ENCODE results near the gene LUZP1. TPM values are rescaled to one million over a fixed set of nuclear protein-coding genes. Genes with fewer than 3 reads are reported as not detected.

The LUZP1 gene
- total and polyA plus RNA-seq, 2 experiments from 2014 or later = 45.7 to 152 TPM

GRCh38 chr1:23044035-23044434, 124.6 kb downstream of the LUZP1 start:
- peaks cover 98% of the 10 kb centered on the region for H3K79me2 ChIP-seq (replicated peaks; ENCODE audit: insufficient read depth)
- no peaks in the 10 kb centered on the region for H3K27me3 ChIP-seq (ENCODE audit: insufficient read depth)
- Mint-ChIP-seq H3K36me3 (ENCODE audit: low read depth) (peaks cover 10% of the 10 kb centered on the region; the same call in 2 of the 3 replicates), H3K9me3 (no peaks in the 10 kb centered on the region), H3K4me3 (no peak overlapping the region), H3K27ac (no peak overlapping the region), H3K4me1 (peaks cover 26% of the 10 kb centered on the region), H3K27me3 (ENCODE audit: insufficient read depth, low read depth, poor library complexity) (no peaks in the 10 kb centered on the region)
- no peak overlapping the region for H2AFZ ChIP-seq
- no peak for ATAC-seq
- no peak overlapping the region for H3K27ac ChIP-seq (ENCODE audit: low read depth)
- H3K4me3 ChIP-seq = no peak overlapping the region
- TF ChIP-seq ZNF331 (CRISPR knock-in tag; IDR thresholded peaks at IDR 0.05; ENCODE audit: low read depth) (no peak), REST (IDR thresholded peaks at IDR 0.05; ENCODE audit: unreplicated experiment) (no peak), EZH2 (IDR thresholded peaks at IDR 0.05; ENCODE audit: low read depth, unreplicated experiment) (no peak), ZNF114 (CRISPR knock-in tag; IDR thresholded peaks at IDR 0.05) (no peak), STAT1 (IDR thresholded peaks at IDR 0.05; ENCODE audit: unreplicated experiment) (no peak), EZH2phosphoT487 (IDR thresholded peaks at IDR 0.05; ENCODE audit: unreplicated experiment) (no peak), ZNF462 (CRISPR knock-in tag; IDR thresholded peaks at IDR 0.05) (no peak), NANOG (IDR thresholded peaks at IDR 0.05; ENCODE audit: borderline replicate concordance) (no peak), CREB1 (CRISPR knock-in tag; IDR thresholded peaks at IDR 0.05; ENCODE audit: low read depth) (no peak), POLR2AphosphoS5 (IDR thresholded peaks at IDR 0.05; ENCODE audit: low read depth) (no peak), JUNB (IDR thresholded peaks at IDR 0.05; ENCODE audit: unreplicated experiment) (no peak)
- TF ChIP-seq, protein P1, sequence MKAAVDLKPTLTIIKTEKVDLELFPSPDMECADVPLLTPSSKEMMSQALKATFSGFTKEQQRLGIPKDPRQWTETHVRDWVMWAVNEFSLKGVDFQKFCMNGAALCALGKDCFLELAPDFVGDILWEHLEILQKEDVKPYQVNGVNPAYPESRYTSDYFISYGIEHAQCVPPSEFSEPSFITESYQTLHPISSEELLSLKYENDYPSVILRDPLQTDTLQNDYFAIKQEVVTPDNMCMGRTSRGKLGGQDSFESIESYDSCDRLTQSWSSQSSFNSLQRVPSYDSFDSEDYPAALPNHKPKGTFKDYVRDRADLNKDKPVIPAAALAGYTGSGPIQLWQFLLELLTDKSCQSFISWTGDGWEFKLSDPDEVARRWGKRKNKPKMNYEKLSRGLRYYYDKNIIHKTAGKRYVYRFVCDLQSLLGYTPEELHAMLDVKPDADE (IDR thresholded peaks at IDR 0.05) = no peak
- TF ChIP-seq, protein P2, sequence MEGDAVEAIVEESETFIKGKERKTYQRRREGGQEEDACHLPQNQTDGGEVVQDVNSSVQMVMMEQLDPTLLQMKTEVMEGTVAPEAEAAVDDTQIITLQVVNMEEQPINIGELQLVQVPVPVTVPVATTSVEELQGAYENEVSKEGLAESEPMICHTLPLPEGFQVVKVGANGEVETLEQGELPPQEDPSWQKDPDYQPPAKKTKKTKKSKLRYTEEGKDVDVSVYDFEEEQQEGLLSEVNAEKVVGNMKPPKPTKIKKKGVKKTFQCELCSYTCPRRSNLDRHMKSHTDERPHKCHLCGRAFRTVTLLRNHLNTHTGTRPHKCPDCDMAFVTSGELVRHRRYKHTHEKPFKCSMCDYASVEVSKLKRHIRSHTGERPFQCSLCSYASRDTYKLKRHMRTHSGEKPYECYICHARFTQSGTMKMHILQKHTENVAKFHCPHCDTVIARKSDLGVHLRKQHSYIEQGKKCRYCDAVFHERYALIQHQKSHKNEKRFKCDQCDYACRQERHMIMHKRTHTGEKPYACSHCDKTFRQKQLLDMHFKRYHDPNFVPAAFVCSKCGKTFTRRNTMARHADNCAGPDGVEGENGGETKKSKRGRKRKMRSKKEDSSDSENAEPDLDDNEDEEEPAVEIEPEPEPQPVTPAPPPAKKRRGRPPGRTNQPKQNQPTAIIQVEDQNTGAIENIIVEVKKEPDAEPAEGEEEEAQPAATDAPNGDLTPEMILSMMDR (conservative IDR thresholded peaks at IDR 0.05; ENCODE audit: low read depth in 2 of 2) = no peak
- DNase-seq (ENCODE audit: low spot score) = no peak
- H4K20me1 ChIP-seq (replicated peaks; ENCODE audit: insufficient read depth) = peaks cover 64% of the 10 kb centered on the region
- H3K36me3 ChIP-seq (ENCODE audit: insufficient read depth) = no peaks in the 10 kb centered on the region
- peaks cover 2% of the 10 kb centered on the region; the same call in 1 of the 2 replicates for H3K4me1 ChIP-seq (ENCODE audit: insufficient read depth)
- H3K9me2 ChIP-seq (ENCODE audit: insufficient read depth) = no peaks in the 10 kb centered on the region
- H3F3A ChIP-seq (replicated peaks; ENCODE audit: low read depth) = no peaks in the 10 kb centered on the region
- no peak overlapping the region for H3K4me2 ChIP-seq

Measured in GM23338 (cell line).